ENCODE results near the gene SMIM28.

Gene SMIM28

DNA sequence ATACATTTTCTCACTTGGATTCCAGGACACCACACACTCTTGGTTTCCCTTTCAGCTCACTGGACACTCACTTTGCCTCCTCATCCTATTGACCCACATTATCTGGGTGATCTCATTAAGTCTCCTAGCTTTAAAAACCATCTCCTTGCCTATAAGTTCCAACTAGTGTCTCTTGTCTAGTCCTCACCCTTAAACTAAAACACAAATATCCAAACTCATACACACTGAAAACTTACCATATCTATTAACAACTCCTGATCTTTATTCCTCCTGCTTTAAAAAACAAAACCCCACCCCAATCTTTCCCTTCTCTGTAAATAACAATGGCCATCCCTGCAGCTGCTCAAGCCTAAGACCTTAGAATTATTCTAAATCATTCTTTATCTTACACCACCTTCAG, 3.5 kb upstream of the SMIM28 start:
- no peak for DNase-seq (ENCODE audit: low spot score)

DNA sequence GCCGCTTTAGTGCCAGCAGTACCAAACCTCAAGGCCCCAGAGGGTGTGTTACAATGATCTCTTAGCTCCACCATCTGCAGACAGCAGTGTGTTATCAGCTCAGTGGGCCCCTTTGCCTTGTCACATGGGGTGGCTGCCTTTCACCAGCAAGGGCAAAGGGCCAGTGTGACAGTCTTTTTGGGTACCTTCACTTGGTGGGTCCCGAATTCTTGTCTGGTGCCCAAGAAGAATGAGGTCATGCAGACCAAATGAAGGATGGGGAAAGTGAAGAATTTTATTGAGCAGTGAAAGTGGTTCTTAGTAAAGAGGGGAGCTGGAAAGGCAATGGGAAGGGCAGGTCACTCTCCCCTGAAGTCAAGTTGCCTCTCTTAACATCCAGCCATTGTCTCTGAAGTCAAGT, 2.9 kb upstream of the SMIM28 start:
- no peak for DNase-seq (ENCODE audit: low spot score)

DNA sequence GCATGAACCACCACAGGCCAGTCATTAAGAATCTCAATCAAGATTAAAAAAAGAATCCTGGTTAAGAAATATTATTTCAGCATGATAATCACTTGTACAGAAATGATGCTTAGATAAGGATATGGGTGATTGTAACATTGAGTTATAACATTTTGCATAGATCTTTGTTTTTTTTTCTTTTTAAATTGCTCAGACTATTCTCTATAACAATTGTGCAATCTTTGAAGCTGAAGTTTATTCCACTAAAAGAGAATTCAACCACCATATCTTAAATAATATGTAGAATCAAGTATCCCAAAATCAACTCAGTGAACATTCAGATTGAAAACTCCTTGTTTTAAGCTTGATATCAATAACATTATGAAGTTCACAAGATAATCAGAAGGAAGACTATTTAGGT, 663 bp upstream of the SMIM28 start:
- no peak for DNase-seq (ENCODE audit: low spot score)

DNA sequence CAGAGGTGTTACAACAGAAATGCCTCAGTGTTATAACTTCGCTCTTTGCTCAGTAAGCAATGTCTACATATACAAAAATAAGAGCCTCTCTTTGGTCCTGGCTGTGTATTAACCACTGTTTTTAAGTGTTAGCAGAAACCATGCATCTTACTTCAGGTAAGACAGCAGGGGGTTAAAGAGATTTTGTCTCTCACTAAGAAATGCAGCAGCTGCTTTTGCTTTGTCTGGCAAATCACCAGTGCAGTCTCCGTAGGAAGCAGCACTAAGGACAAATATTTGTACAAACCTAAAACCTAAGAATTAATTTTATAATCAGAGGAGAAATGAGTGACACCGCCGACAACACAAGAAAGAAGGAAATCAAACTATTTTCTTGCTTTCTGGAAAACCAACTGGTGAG, 758 bp downstream of the SMIM28 start:
- no peak for DNase-seq (ENCODE audit: low spot score)

DNA sequence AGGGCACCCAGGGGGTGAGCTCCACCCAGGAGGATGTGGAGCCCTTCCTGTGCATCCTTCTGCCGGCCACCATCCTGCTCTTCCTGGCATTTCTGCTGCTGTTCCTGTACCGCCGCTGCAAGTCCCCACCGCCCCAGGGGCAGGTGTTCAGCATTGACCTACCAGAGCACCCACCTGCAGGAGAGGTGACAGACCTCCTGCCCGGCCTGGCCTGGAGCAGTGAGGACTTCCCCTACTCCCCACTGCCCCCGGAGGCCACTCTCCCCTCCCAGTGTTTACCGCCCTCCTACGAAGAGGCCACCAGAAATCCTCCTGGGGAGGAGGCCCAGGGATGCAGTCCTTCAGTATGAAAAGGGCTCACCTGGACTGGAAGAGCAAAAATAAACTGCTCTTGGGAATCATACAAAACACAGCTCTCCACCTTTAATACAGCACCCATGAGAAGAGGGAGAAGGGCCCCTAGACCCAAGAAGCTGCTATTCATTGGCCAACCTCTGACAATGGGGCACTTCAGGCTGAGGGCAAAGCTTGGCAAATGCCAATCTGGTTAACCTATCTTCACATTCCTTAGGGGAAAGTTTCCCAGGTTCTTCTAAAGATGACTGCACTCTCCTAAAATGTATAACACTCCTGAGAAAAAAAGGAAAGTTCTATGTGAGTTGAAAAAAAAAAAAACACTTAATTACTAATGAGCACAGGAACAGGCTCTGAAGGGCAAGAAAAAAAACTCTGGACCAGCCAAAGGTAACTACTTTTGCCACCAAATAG, 5.0 kb downstream of the SMIM28 start:
- DNase-seq (ENCODE audit: low spot score) = no peak

DNA sequence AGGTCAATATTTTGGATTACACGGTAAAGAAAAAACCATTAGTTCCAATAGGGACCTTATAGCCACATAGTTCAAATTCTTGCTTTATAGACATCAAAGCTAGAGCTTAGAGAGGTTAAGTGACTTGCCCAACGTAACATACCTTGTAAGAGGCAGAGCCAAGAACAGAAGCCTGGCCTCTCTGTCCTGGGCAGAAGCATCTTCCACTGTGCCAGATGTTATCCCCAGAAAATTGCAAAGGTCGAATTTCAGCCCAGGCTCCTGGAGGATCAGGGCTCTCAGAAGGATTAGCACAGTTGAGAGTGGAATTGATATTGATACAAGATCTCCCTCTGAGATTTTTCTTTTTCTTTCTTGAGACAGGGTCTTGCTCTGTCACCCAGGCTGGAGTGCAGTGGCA, 6.1 kb downstream of the SMIM28 start:
- DNase-seq (ENCODE audit: low spot score) = no peak

DNA sequence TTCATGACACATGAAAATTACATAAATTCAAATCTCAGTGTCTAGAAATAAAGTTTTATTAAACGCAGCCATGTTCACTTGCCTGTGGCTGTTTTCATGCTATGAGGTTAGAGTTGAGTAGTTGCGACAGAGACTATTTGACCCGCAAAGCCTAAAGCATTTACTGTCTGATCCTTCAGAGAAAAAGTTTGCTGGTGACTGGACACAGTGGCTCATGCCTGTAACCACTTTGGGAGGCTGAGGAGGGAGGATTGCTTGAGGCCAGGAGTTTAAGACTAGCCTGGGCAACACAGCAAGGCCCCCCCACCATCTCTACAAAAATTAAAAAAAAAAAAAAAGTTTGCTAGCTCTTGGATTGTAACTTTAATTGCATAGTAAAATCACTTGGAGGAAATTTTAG, 9.2 kb downstream of the SMIM28 start:
- DNase-seq (ENCODE audit: low spot score) = no peak

DNA sequence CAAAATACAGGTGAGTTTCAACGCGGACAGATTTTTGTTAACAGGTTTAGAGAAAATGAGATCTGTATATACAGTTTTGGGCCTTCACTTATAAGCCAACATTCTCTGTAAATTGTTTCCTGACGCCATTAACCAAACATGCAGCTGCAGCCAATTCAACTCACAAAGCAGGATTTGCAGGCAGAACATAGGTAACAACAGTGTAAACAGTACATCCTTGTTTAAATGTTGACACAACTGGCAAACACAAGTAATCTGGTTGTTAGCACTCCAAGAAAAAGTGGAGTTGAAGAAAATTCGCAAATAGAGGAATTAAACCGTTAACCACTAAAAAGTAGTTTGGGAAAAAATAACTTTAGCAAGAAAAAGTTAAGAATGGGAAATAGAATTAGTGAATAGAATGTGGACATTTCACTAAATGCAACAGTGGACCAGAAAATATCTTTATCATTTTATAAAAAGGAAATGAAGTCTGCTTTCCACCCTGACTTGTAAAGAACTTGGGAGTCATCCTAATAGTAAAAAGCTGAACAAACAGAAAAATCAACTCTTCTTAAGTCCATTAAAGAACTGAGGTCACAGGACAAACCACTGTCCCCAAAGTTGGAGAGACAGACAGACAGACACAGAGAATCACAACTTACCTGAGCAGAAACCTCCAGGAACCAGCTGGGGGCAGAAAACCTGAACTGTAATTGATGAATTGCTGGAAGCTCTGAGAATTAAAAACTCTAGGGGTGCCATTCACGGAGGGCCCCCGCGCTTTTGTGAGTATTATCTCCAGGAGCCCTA, 10.1 kb downstream of the SMIM28 start:
- no peak for DNase-seq (ENCODE audit: low spot score)

DNA sequence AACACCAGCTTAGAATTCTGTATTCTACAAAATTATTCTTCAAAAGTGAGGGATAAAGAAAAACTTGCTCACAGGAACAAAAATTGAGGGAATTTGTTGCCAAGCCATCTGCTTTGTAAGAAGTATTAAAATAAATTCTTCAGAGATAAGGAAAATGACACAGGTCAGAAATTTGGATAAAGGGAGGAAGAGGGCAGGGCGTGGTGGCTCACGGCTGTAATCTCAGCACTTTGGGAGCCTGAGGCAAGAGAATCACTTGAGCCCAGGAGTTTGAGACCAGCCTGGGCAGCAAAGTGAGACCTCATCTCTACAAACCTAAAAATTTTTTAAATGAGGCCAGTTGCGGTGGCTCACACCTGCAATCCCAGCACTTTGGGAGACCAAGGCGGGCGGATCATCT, 11.8 kb downstream of the SMIM28 start:
- no peak for DNase-seq (ENCODE audit: low spot score)

DNA sequence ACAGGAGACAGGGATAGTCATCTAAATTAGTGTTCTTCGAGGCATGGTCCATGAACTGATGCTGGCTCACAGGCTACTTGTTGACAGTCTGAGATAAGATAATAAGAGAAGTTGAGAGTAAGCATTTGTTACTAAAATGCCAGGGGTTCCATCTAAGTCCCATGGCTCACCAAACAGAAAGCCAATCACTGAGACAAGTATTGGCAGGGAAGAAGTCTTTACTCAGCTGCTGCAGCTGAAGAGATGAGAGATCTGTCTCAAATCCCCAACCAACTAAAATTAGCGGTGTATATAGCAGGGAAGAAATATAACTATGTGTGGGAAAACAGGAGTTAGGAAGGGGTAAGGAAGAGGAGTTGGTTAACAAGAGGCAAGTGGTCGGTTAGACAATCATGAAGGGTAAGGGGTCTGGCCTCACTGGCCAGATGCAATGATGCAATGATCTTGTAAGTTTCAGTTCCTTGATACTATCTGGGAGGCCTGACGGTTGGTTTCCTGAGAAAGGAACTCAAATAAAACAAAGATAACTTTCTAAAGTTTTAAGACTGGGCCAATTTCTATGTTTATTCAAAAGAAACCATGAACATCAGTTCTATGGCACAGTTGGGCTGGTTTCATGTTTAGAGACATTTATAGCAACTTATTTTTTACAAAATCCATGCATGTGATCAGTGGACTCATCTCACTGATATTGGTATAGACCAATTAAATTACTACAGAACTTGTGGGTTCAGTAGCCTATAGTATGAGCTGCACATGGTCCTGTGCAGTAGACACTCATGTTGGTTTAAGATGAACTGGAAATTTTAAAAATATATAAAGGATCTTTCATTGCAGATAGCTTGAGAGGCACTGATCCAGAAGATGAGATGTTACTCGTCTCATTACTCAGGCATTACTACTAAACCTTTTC, 16.4 kb downstream of the SMIM28 start:
- DNase-seq (ENCODE audit: low spot score) = no peak

DNA sequence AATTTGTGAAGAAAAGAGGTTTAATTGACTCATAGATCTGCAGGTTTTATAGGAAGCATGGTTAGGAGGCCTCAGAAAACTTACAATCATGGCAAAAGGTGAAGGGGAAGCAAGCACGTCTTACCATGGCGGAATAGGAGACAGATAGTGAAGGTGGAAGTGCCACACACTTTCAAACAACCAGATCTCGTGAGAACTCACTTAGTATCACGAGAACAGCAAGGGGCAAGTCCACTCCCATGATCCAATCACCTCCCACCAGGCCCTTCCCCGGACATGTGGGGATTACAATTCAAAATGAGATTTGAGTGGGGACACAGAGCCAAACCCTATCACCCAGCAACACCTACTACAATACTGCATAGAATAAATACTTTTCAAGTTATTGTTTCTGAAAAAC, 19.0 kb downstream of the SMIM28 start:
- DNase-seq (ENCODE audit: low spot score) = no peak

DNA sequence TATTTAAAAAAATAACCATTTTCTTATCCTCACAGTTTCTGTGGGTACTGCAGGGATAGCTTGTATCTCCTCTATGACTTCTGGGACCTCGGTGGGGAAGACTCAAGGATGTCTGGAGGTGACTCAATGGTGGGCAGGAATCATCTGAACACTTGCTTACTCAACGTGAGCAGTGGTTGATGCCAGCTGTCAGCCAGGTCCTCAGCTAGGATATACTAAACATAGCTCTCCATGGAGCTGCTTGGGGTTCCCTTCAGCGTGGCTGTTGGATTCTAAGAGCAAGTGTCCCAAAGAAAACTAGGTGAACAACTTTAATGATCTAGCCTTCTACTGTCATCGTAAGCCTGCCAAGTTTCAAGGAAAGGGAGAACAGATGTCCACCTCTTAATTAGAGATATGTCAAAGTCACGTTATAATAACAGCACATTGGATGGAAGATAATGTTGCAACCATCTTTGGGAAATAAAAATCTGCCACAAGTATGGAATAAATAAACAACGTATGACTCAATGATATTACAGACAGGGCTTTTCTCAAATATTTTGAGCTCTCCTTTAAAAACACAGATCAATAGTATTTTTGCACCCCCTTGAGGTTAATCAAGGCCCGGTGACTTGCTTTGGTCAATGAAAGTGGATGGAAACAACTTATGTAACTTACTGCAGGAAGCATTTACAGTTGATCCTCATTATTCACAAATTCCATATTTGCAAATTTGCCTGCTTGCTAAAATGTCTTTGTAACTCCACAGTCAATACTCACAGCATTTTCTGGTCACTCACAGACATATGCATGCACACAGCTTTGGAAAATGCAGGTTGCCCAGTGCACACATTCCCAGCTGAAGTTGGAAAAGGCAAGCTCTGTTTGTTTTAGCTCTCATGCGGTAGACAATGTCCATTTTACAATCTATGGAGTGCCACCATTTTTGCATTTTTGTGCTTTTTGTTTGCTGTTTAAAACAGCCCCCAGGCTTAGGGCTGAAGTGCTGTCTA, 19.7 kb downstream of the SMIM28 start:
- no peak for DNase-seq (ENCODE audit: low spot score)

DNA sequence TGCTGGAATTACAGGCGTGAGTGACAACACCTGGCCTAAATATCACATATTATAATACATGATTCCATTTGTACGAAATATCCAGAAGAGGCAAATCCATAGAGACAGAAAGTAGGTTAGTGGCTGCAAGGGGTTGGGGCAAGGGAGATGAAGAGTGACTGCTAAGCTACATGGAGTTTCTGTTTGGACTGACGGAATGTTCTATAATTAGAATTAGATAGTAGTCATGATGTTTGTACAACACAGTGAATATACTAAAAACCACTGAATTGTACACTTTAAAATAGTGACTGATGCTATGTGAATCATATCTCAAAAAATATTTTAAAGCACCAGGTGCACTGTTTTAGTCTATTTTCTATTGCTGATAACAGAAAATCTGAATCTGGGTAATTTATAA, 22.6 kb downstream of the SMIM28 start:
- DNase-seq (ENCODE audit: low spot score) = no peak

DNA sequence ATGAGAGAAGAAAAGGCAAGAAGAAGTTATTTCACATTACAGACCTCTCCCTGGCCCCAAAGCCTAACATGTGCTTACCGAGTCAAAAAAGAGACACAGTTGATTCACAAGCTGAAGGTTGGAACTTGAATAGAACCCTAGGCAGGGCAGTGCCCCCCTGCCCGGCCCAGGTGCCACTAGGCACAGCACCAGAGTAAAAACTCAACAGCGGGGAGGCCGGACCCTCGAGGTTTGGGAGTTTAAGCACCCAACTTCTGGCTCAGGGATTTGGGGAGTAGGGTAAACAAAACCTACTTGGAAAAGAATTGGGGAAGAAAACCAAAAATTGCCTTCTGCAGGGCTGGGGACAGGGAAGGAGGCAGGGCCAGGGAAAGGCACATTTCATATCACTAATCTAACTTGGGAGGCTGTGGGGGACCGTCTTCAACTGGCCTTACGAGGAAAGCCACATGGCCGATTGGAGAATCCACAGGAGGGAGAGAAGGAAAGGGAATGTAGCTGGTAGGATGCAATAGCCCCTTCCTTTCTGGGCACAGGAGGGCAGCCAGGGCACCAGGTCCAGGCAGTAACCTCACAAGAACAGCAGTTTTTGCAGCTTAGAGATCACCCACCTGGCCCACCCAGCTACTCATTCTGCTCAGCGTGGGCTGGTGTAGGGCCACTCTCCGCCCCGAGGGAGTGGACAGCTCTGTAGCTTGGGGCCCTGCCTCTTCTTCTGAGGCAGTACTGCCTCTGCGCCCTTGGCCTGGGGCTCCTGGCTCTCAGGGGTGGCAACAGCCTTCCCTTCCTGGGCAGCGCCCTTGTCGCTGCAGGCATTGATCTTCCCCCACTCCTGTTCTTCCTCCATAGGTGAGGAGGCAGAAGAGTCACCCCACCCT, 24.5 kb downstream of the SMIM28 start:
- no peak for DNase-seq (ENCODE audit: low spot score)

DNA sequence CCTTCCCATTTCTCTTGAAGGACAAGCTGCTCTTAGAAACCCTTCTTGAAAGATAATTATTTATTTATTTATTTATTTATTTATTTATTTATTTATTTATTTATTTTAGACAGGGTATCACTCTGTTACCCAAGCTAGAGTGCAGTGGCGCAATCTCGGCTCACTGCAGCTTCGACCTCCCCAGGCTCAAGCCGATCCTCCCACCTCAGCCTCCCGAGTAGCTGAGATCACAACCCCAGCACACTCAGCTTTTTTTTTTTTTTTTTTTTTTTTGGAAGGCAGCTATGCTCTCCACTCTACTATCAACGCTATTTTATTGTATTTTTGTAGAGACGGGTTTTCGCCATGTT, 25.1 kb downstream of the SMIM28 start:
- DNase-seq (ENCODE audit: low spot score) = no peak

DNA sequence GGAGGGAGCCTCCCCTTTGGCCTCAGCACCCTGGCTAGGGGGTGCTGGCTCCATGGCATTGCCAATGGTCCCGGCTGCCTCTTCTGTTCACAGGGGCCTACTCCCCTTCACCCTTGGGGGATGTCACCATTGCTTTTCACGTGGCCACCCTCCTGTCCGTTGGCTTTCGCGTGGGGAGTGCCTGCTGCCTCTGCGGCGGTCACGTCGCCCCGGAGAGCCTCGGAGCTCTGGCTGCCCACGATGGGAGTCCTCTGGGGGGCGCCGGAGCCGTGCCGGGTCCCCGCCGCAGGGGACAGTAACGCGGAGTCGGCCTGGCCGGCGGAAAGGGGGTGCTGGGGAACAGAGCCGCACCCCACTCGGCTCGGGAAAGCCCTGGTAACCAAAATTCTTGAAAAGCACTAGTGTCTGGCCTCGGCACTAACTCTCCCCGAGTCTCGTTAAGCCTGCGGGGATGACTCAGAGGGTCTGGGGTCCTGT, 25.7 kb downstream of the SMIM28 start:
- DNase-seq (ENCODE audit: low spot score) = no peak

DNA sequence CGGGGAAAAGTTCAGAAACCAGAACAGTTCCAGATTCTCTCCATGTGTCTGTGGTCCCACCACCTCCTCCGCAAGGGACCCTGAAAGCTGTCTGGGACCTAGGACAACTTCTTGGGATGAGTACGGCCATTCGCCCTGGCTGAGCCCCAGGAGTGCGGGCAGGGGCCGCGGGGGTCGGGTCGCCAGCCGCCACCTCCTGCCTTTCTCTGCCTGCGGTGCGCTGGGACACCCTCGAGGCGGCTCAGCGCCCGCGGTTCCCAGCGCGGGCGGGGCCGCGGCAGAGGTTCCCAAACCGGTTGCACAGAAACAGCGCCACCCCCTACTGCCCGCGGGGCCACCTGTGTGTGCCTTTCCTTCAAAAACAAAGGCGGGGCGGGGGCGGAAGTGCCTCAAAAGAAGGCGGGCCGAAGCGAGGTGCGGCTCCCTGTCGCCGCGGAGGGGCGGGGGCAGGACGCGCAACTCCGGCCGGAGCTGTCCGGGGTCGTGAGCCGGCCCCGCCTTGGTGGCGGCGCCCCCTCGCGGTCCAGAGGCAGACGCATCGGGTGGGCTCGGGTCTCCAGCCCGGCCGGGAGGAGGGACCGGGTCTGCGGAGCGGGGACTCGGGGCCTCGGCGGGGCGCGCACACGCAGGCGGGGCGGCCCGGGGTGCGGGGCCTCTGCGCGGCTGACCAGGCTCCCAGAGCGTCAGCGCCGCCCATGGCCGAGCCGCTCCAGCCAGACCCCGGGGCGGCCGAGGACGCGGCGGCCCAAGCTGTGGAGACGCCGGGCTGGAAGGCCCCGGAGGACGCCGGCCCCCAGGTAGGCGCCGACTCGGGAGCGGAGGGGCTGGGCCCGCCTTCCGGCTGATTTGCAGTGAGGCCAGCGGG, 26.3 kb downstream of the SMIM28 start, which contains the start of gene HEBP2:
Gene HEBP2, plus strand, starts transcription at position 423 of the 865 bp plus-strand sequence. Its CDS starts 273 bp downstream, at position 696.
- no peak for DNase-seq (ENCODE audit: low spot score)

DNA sequence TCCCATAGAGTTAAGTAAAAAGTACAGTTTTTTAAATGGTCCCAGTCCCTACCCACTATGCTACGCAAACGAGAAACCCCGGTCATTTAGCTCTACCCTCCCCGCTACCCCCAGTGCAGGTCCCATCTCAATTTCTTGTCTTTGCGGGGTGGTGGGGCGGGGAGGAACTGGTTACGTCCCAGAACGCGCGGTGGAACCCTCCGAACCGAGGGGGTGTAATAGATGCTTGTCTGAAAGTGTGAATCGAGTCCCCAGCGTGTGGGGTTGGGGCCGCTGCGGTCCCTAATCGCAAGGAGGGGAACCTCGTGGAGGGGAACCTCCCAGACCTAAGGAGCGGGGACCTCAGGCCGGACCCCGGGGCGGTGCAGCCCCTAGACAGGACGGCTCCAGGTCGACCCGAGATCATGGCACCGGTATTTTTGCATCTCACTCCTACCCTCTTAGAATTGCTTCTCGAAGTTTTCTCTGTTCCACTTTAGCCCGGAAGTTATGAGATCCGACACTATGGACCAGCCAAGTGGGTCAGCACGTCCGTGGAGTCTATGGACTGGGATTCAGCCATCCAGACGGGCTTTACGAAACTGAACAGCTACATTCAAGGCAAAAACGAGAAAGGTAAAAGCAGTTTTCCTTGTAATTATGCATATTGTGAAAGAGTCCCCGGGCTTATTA, 27.1 kb downstream of the SMIM28 start:
- DNase-seq (ENCODE audit: low spot score) = no peak
